ENCODE measurements around the gene ZBTB45.

DNA sequence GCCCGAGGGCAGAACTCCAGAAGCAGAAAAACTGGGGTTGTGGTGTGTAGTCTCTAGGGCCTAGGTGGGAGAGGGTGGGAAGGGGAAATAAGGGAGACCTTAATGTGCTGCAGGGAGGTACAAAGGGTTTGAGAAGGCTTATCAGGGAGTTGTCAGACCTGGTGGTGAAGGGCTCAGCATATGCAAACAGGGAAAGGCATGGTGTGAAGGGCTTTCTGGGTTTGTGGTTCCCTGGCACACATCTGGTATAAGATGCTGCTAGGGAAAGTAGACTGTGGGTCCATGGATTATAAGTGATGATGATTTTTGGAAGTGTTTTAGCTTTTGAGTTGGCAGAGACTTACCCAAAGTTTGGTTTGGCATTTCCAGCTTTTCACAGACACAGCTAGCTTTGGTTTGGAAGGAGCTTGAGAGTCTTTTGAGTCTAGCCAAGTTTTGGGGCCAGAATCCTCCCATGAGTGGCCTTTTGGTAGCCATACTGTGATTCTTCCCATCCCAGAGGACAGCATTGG, 26.5 kb upstream of the ZBTB45 start:
- TF ChIP-seq, protein P1, sequence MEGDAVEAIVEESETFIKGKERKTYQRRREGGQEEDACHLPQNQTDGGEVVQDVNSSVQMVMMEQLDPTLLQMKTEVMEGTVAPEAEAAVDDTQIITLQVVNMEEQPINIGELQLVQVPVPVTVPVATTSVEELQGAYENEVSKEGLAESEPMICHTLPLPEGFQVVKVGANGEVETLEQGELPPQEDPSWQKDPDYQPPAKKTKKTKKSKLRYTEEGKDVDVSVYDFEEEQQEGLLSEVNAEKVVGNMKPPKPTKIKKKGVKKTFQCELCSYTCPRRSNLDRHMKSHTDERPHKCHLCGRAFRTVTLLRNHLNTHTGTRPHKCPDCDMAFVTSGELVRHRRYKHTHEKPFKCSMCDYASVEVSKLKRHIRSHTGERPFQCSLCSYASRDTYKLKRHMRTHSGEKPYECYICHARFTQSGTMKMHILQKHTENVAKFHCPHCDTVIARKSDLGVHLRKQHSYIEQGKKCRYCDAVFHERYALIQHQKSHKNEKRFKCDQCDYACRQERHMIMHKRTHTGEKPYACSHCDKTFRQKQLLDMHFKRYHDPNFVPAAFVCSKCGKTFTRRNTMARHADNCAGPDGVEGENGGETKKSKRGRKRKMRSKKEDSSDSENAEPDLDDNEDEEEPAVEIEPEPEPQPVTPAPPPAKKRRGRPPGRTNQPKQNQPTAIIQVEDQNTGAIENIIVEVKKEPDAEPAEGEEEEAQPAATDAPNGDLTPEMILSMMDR (conservative IDR thresholded peaks at IDR 0.05; ENCODE audit: low read length) = no peak
- no peak for TF ChIP-seq EZH2phosphoT487 (IDR thresholded peaks at IDR 0.05; ENCODE audit: borderline replicate concordance)
